B cell (primary cell): ENCODE measurements around the gene SUSD2. TPM values are rescaled to one million over a fixed set of nuclear protein-coding genes. Genes with fewer than 3 reads are reported as not detected.

Source experiments
- ATAC-seq: fragments of 200-7000 bp; cut with Tn5 transposase; one replicate; pipeline ENCODE4 v1.10.0; 2021; ENCODE audit warnings: low read depth, mild to moderate bottlenecking, moderate number of reproducible peaks, moderate library complexity
- CTCF ChIA-PET: fragments of 350-600 bp; sonication (Branson Sonifier 250); formaldehyde crosslinking; loops from one replicate; lab custom pipeline; 2021; ENCODE audit warnings: antibody characterized with exemption, inconsistent platforms; lab: Charles Lee
- POLR2A ChIA-PET: fragments of 350-600 bp; sonication (Branson Sonifier 250); formaldehyde crosslinking; loops from one replicate; lab custom pipeline; 2021; ENCODE audit warnings: antibody characterized with exemption; lab: Charles Lee
- DNase-seq: peaks from one replicate; pipeline ENCODE4 v3.0.0; 2013
- H2AFZ ChIP-seq: 2 replicates; pipeline ENCODE4 v1.6.1; 2012; ENCODE audit warnings: mild to moderate bottlenecking, low read depth, low read length; ENCODE audit not compliant: insufficient read depth, poor library complexity, severe bottlenecking
- H3K27ac ChIP-seq, 2 donors: 1 replicate in 1 of 2; 2 replicates in 1 of 2; pipeline ENCODE4 v1.5.1; 2012 to 2013; ENCODE audit warnings: low read length in 2 of 2, mild to moderate bottlenecking in 2 of 2, moderate library complexity in 1 of 2
- H3K27me3 ChIP-seq, 4 experiments: fragments of 200-600 bp in 1 of 4; sonication (generic) in 1 of 4; replicated peaks in 1 of 4; 1 replicate in 2 of 4; 2 replicates in 2 of 4; pipeline versions ENCODE4 v1.6.1 to v1.7.0; 2013 to 2016; ENCODE audit warnings: low read length in 3 of 4, mild to moderate bottlenecking in 2 of 4, mixed read lengths in 1 of 4, moderate library complexity in 1 of 4; ENCODE audit not compliant: insufficient read depth in 4 of 4, control insufficient read depth in 3 of 4; ENCODE audit errors: control extremely low read depth in 1 of 4
- H3K36me3 ChIP-seq, 2 experiments: replicated peaks in 1 of 2; 1 replicate in 1 of 2; 2 replicates in 1 of 2; pipeline versions ENCODE4 v1.6.1 to v1.7.1; 2013; ENCODE audit warnings: low read length in 1 of 2; ENCODE audit not compliant: insufficient read depth in 2 of 2, control insufficient read depth in 1 of 2; ENCODE audit errors: control extremely low read depth in 1 of 2, extremely low read depth in 1 of 2
- H3K4me1 ChIP-seq, 2 donors: fragments of 200-600 bp in 1 of 2; sonication (generic) in 1 of 2; 1 replicate in 1 of 2; 2 replicates in 1 of 2; pipeline versions ENCODE4 v1.5.1 to v1.6.1; 2013 to 2017; ENCODE audit warnings: low read length in 2 of 2; ENCODE audit not compliant: control insufficient read depth in 2 of 2, insufficient read depth in 2 of 2
- H3K4me2 ChIP-seq: replicated peaks from 2 replicates; pipeline ENCODE3; 2012; ENCODE audit warnings: mild to moderate bottlenecking, low read depth, low read length; ENCODE audit not compliant: poor library complexity, severe bottlenecking
- H3K4me3 ChIP-seq, 5 experiments: fragments of 200-600 bp in 1 of 5; sonication (generic) in 1 of 5; 1 replicate in 3 of 5; 2 replicates in 2 of 5; pipeline versions ENCODE4 v1.5.1 to v1.7.0; 2011 to 2016; ENCODE audit warnings: low read length in 4 of 5, mild to moderate bottlenecking in 4 of 5, low read depth in 2 of 5, control low read depth in 1 of 5, moderate library complexity in 1 of 5; ENCODE audit not compliant: insufficient read depth in 1 of 5; ENCODE audit errors: control extremely low read depth in 1 of 5, extremely low read depth in 1 of 5
- H3K79me2 ChIP-seq: fragments of 200-600 bp; sonication (generic); one replicate; pipeline ENCODE4 v1.6.0; 2016; ENCODE audit warnings: low read length; ENCODE audit not compliant: control insufficient read depth, insufficient read depth
- H3K9ac ChIP-seq: fragments of 200-600 bp; sonication (generic); 2 replicates; pipeline ENCODE4 v1.6.1; 2017; ENCODE audit warnings: mild to moderate bottlenecking, low read length, moderate library complexity
- H3K9me3 ChIP-seq, 3 donors: one replicate each; pipeline versions ENCODE4 v1.6.1 to v1.7.1; 2013; ENCODE audit warnings: low read length in 2 of 3; ENCODE audit not compliant: control insufficient read depth in 2 of 3, insufficient read depth in 1 of 3; ENCODE audit errors: control extremely low read depth in 1 of 3
- H4K20me1 ChIP-seq: 2 replicates; pipeline ENCODE4 v1.6.0; 2012; ENCODE audit warnings: mild to moderate bottlenecking, low read length; ENCODE audit not compliant: insufficient read depth, control insufficient read depth, poor library complexity, severe bottlenecking
- H3K27ac Mint-ChIP-seq: one replicate; pipeline ENCODE4 v1.8.0; 2021; ENCODE audit warnings: mixed read lengths
- H3K27me3 Mint-ChIP-seq: one replicate; pipeline ENCODE4 v1.8.0; 2021; ENCODE audit warnings: mixed read lengths
- H3K4me1 Mint-ChIP-seq: one replicate; pipeline ENCODE4 v1.8.0; 2021; ENCODE audit warnings: mixed read lengths
- H3K4me3 Mint-ChIP-seq: one replicate; pipeline ENCODE4 v1.8.0; 2021; ENCODE audit warnings: mixed read lengths
- H3K9me3 Mint-ChIP-seq: one replicate; pipeline ENCODE4 v1.8.0; 2022; ENCODE audit warnings: mixed read lengths; ENCODE audit not compliant: insufficient read depth
- EZH2 ChIP-seq: IDR thresholded peaks from 2 replicates; pipeline ENCODE4 v1.6.1; 2012; ENCODE audit warnings: borderline replicate concordance, low read depth, mild to moderate bottlenecking, moderate library complexity, low read length; ENCODE audit not compliant: insufficient read depth, poor library complexity, severe bottlenecking
- WGBS: methylation state at CpG from one replicate; pipeline ENCODE4 v1.1.5; 2013; ENCODE audit warnings: missing lambda C conversion rate; ENCODE audit not compliant: insufficient coverage; 5-methylcytosine and 5-hydroxymethylcytosine counted together
- intact Hi-C: fragments of 100-400 bp; cut with micrococcal nuclease; formaldehyde crosslinking; loops from one replicate; pipeline ENCODE4 v1.10.0; 2022
- polyA plus RNA-seq: library from polyadenylated mRNA; depleted of rRNA; stranded (reverse); fragments of >200 nt; gene quantifications from 2 replicates; pipeline ENCODE4 v1.2.3, GENCODE V29; 2012
- total RNA-seq, 2 donors: library from RNA; stranded (reverse); fragments of 120-200 nt in 1 of 2; gene quantifications; 1 replicate in 1 of 2; 2 replicates in 1 of 2; pipeline versions ENCODE4 v1.2.3 to v1.2.4, GENCODE V29; 2013 to 2022
- TF ChIP-seq, protein P1 (sequence below): fragments of 200-600 bp; IDR thresholded peaks from one replicate; pipeline ENCODE4 v1.8.0; 2022; ENCODE audit warnings: antibody characterized with exemption, mild to moderate bottlenecking

SUSD2 gene
- total and polyA plus RNA-seq, 2 donors (not counting 1 experiment from before 2014, with no cell fraction given): 0.30 to 0.48 TPM

DNA sequence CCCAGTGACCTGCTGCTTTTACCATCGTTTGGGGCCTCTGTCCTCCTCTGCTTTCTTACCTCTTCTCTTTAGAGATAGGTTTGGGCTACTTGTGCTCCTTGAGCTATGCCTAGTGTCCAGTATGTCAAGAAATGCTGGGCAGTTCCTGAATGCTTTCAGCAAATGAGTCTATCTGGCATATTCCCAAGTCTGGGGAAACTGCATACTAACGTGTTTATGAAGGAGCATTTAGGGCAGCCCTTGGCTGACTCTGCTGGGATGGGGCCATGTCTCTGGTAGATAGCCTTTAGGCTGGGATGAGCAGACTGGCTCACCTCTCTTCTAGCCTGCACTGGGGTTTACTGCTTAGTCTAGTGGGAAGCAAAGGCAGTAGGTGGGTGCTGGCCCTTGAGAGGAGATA, 43.7 kb upstream of the SUSD2 start:
- intact Hi-C loops: no loop called here
- no peaks in the 10 kb centered on the region for H3K9me3 ChIP-seq
- Mint-ChIP-seq H3K27me3 (no peaks in the 10 kb centered on the region), H3K4me3 (no peak overlapping the region), H3K4me1 (peaks cover 37% of the 10 kb centered on the region), H3K9me3 (no peaks in the 10 kb centered on the region), H3K27ac (no peak overlapping the region)
- H3K27me3 ChIP-seq: no peaks in the 10 kb centered on the region
- ATAC-seq (no peak), DNase-seq (no peak)
- no peak overlapping the region for H3K27ac ChIP-seq
- CTCF ChIA-PET: interaction anchor here (1.2 kb wide), 1 partner anchor 37 kb away, joined by 3 read pairs; no protein-coding TSS in a partner anchor
- no peak overlapping the region for H3K4me3 ChIP-seq
- peaks cover 23 to 40% of the 10 kb centered on the region in 2 donors for H3K4me1 ChIP-seq
- peaks cover 0 to 16% of the 10 kb centered on the region in 2 experiments for H3K36me3 ChIP-seq
- TF ChIP-seq, protein P1, sequence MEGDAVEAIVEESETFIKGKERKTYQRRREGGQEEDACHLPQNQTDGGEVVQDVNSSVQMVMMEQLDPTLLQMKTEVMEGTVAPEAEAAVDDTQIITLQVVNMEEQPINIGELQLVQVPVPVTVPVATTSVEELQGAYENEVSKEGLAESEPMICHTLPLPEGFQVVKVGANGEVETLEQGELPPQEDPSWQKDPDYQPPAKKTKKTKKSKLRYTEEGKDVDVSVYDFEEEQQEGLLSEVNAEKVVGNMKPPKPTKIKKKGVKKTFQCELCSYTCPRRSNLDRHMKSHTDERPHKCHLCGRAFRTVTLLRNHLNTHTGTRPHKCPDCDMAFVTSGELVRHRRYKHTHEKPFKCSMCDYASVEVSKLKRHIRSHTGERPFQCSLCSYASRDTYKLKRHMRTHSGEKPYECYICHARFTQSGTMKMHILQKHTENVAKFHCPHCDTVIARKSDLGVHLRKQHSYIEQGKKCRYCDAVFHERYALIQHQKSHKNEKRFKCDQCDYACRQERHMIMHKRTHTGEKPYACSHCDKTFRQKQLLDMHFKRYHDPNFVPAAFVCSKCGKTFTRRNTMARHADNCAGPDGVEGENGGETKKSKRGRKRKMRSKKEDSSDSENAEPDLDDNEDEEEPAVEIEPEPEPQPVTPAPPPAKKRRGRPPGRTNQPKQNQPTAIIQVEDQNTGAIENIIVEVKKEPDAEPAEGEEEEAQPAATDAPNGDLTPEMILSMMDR: no peak
- POLR2A ChIA-PET: no interaction called here
- WGBS: 100% methylated on average over 1 of the region's 2 CpGs
- no peak overlapping the region for H3K9ac ChIP-seq
- peaks cover 4% of the 10 kb centered on the region for H4K20me1 ChIP-seq
- H3K79me2 ChIP-seq: peaks cover 8% of the 10 kb centered on the region
- H3K4me2 ChIP-seq: no peak overlapping the region
- no peak overlapping the region for H2AFZ ChIP-seq

DNA sequence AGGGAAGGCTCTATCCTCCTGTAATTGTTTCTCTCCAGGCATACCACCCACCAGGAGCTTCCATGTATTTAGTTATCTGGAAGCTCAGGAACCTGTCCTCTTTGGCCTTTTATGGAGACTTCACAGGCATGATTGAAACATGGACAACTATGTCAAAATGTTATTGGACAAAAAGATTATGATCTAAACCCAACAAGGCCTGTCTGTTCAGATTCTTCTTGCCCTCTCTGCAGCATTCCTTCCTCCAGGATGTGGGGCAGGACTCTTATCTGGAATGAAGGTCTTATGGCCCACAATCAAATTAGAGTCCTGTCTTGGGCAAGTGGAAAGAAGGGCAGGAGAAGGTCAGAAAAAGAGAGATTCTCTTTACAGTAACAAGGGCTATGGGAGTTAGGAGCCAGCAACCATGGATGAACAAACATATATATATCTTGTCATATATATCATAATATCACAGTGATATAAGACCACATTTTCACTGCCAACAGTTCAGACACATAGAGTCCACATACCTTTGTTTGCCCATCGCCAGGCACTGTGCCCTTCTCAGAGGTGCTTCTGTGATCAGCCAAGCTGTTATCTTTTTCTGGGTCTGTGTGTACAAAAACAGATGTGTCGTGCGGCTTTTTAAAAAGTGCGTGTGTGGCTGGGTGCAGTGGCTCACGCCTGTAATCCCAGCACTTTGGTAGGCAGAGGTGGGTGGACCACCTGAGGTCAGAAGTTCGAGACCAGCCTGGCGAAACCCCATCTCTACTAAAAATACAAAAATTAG, 42.5 kb upstream of the SUSD2 start:
- ATAC-seq (no peak), DNase-seq (no peak)
- ChIA-PET POLR2A (no interaction called here), CTCF (interaction anchor here (1.1 to 1.6 kb wide), 2 partner anchors 9 to 19 kb away, joined by 3 to 6 read pairs; no protein-coding TSS in a partner anchor)
- no peaks in the 10 kb centered on the region for H3K9me3 Mint-ChIP-seq
- Histone ChIP-seq H3K36me3 (peaks cover 0 to 16% of the 10 kb centered on the region in 2 experiments), H3K9ac (no peak overlapping the region), H3K4me1 (peaks cover 21 to 37% of the 10 kb centered on the region in 2 donors), H3K27me3 (no peaks in the 10 kb centered on the region), H3K4me2 (no peak overlapping the region), H2AFZ (no peak overlapping the region), H4K20me1 (peaks cover 4% of the 10 kb centered on the region), H3K9me3 (no peaks in the 10 kb centered on the region), H3K79me2 (peaks cover 16% of the 10 kb centered on the region), H3K27ac (no peak overlapping the region), H3K4me3 (no peak overlapping the region)
- no peaks in the 10 kb centered on the region for H3K27me3 Mint-ChIP-seq
- 92% methylated on average over 5 of the region's 7 CpGs for WGBS
- H3K27ac Mint-ChIP-seq: no peak overlapping the region
- H3K4me3 Mint-ChIP-seq: no peak overlapping the region
- TF ChIP-seq, protein P1: no peak
- TF ChIP-seq EZH2: no peak
- intact Hi-C loops: no loop called here
- peaks cover 35% of the 10 kb centered on the region for H3K4me1 Mint-ChIP-seq
